Panc1 (cell line): ENCODE measurements around the gene ZNF74.

Experiments used
- TF ChIP-seq, protein P1 (sequence below), 2 experiments: IDR thresholded peaks; 2 replicates each; pipeline ENCODE4 v1.6.1; 2011 to 2012; ENCODE audit warnings: low read depth in 2 of 2, control low read depth in 1 of 2, low read length in 1 of 2, mild to moderate bottlenecking in 1 of 2, moderate library complexity in 1 of 2; ENCODE audit not compliant: insufficient read depth in 1 of 2
- TF ChIP-seq, protein P2 (sequence below): fragments of 450-650 bp; IDR thresholded peaks from 2 replicates; pipeline ENCODE4 v1.5.1; 2017; ENCODE audit warnings: mild to moderate bottlenecking

DNA sequence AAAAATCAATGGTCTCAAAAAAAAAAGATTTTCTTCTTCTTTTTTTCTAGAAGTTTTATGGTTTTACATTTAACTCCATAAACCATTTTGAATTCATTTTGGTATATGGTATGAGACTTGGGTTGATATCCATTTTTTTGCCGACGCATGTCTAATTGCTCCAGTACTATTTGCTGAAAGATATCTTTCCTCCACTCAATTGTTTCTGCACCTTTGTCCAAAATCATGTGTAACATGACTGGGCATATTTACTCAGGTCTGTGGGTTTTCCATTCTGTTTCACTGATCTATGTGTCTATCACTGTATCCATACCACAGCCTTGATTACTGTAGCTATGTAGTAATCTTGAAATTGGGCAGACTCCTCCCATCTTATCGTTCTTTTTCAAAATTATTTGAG, 59.3 kb downstream of the ZNF74 start:
- TF ChIP-seq, protein P1, sequence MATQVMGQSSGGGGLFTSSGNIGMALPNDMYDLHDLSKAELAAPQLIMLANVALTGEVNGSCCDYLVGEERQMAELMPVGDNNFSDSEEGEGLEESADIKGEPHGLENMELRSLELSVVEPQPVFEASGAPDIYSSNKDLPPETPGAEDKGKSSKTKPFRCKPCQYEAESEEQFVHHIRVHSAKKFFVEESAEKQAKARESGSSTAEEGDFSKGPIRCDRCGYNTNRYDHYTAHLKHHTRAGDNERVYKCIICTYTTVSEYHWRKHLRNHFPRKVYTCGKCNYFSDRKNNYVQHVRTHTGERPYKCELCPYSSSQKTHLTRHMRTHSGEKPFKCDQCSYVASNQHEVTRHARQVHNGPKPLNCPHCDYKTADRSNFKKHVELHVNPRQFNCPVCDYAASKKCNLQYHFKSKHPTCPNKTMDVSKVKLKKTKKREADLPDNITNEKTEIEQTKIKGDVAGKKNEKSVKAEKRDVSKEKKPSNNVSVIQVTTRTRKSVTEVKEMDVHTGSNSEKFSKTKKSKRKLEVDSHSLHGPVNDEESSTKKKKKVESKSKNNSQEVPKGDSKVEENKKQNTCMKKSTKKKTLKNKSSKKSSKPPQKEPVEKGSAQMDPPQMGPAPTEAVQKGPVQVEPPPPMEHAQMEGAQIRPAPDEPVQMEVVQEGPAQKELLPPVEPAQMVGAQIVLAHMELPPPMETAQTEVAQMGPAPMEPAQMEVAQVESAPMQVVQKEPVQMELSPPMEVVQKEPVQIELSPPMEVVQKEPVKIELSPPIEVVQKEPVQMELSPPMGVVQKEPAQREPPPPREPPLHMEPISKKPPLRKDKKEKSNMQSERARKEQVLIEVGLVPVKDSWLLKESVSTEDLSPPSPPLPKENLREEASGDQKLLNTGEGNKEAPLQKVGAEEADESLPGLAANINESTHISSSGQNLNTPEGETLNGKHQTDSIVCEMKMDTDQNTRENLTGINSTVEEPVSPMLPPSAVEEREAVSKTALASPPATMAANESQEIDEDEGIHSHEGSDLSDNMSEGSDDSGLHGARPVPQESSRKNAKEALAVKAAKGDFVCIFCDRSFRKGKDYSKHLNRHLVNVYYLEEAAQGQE (IDR thresholded peaks at IDR 0.05; ENCODE audit: insufficient read depth in 1 of 2, low read depth in 2 of 2, low read length in 1 of 2): no peak
- TF ChIP-seq, protein P2, sequence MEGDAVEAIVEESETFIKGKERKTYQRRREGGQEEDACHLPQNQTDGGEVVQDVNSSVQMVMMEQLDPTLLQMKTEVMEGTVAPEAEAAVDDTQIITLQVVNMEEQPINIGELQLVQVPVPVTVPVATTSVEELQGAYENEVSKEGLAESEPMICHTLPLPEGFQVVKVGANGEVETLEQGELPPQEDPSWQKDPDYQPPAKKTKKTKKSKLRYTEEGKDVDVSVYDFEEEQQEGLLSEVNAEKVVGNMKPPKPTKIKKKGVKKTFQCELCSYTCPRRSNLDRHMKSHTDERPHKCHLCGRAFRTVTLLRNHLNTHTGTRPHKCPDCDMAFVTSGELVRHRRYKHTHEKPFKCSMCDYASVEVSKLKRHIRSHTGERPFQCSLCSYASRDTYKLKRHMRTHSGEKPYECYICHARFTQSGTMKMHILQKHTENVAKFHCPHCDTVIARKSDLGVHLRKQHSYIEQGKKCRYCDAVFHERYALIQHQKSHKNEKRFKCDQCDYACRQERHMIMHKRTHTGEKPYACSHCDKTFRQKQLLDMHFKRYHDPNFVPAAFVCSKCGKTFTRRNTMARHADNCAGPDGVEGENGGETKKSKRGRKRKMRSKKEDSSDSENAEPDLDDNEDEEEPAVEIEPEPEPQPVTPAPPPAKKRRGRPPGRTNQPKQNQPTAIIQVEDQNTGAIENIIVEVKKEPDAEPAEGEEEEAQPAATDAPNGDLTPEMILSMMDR: no peak
